Heart right ventricle (tissue), 16 donors: Measurements from ENCODE around the gene TUFT1. TPM values are rescaled to one million over a fixed set of nuclear protein-coding genes. Genes with fewer than 3 reads are reported as not detected.

Experiments
- ATAC-seq, 8 donors: fragments of 200-7000 bp; cut with Tn5 transposase; one replicate each; pipeline ENCODE4 v1.9.1; 2020; ENCODE audit warnings: mild to moderate bottlenecking in 8 of 8, moderate library complexity in 8 of 8, moderate number of reproducible peaks in 1 of 8
- DNase-seq, 2 donors: peaks; one replicate each; pipeline ENCODE4 v3.0.0-alpha.2; 2020
- H3K27ac ChIP-seq, 10 donors: fragments of 200-600 bp; sonication (generic) in 2 of 10; one replicate each; pipeline versions ENCODE4 v1.5.0 to v1.8.0; 2020 to 2022; ENCODE audit warnings: mild to moderate bottlenecking in 3 of 10
- H3K27me3 ChIP-seq, 7 donors: fragments of 200-600 bp; one replicate each; pipeline ENCODE4 v1.8.0; 2021 to 2022; ENCODE audit warnings: mild to moderate bottlenecking in 2 of 7
- H3K36me3 ChIP-seq, 9 donors: fragments of 200-600 bp; sonication (generic) in 1 of 9; one replicate each; pipeline versions ENCODE4 v1.5.0 to v1.8.0; 2020 to 2022; ENCODE audit warnings: mild to moderate bottlenecking in 2 of 9
- H3K4me1 ChIP-seq, 9 donors: fragments of 200-600 bp; sonication (generic) in 1 of 9; one replicate each; pipeline versions ENCODE4 v1.5.0 to v1.8.0; 2020 to 2022; ENCODE audit warnings: mild to moderate bottlenecking in 4 of 9
- H3K4me3 ChIP-seq, 10 donors: fragments of 200-600 bp; sonication (generic) in 2 of 10; one replicate each; pipeline versions ENCODE4 v1.5.0 to v1.8.0; 2020 to 2022; ENCODE audit warnings: mild to moderate bottlenecking in 7 of 10, moderate library complexity in 2 of 10
- H3K9me3 ChIP-seq, 11 donors: fragments of 200-600 bp in 10 of 11; sonication (generic) in 2 of 11; one replicate each; pipeline versions ENCODE4 v1.5.0 to v1.8.0; 2013 to 2022; ENCODE audit warnings: mild to moderate bottlenecking in 2 of 11, control low read depth in 1 of 11, moderate library complexity in 1 of 11
- CTCF ChIP-seq, 9 donors: fragments of 200-600 bp; sonication (generic) in 2 of 9; IDR thresholded peaks; one replicate each; pipeline versions ENCODE4 v1.5.0 to v1.8.0; 2021 to 2022; ENCODE audit warnings: antibody characterized with exemption in 9 of 9, mild to moderate bottlenecking in 5 of 9, moderate library complexity in 1 of 9
- WGBS, 2 donors: extraction: QIAGEN DNeasy Blood & Tissue Kit; methylation state at CpG; one replicate each; pipeline ENCODE4 v1.1.7; 2013; ENCODE audit warnings: inconsistent platforms in 1 of 2; 5-methylcytosine and 5-hydroxymethylcytosine counted together
- intact Hi-C, 10 donors: fragments of 100-400 bp; cut with DNase I; formaldehyde crosslinking; loops; one replicate each; pipeline versions ENCODE4 v1.11.1 to v1.14.2; 2022
- polyA plus RNA-seq, 2 donors: library from polyadenylated mRNA; stranded (reverse); fragments of 200-250 nt; gene quantifications; one replicate each; pipeline ENCODE4 v1.2.3, GENCODE V29; 2013
- total RNA-seq, 10 donors: library from RNA; stranded (reverse); fragmentation: NEBNext Ultra II Directional in 3 of 10; extraction: Animal tissue kit (Norgen Biotek cat#: 25700) in 3 of 10; gene quantifications; one replicate each; pipeline versions ENCODE4 v1.2.1 to v1.2.4, GENCODE V29; 2021 to 2023
- donor health status: Arrhythmogenic right ventricular cardiomyopathy.
- donor health status: ischemic (EF 13 %, LVEDD 7.1; RV severe dilation, severe dysfunction).
- donor health status: healthy with polysubstance abuse.
- donor health status: DM: no; HTN: yes; CAD: no.
- donor health status: DM: no; HTN: no; CAD: no.
- donor health status: ischemic (EF 25% LVEDD 6.9; RV normal size, moderate dysfunction).
- donor health status: ischemic (EF 25% LVEDD 5.7; RV mildly dilated, moderate dysfunction).
- donor health status: healthy.
- donor health status: DM: yes; HTN: yes; CAD: no.
- donor health status: Ischemic cardiomyopathy.
- donor health status: ischemic (EF 35%, LVEDD 5.7; RV mildly dilated, moderate dysfunction).
- donor health status: nonischemic (EF 11% LVEDD 7.7; RV severe dilation, severe dysfunction).
- donor health status: DM: yes; HTN: yes; CAD: no.
- donor health status: PGD.
- donor health status: ischemic (EF 29% LVEDD 5.4; RV normal size, mild dysfunction).
- donor health status: nonischemic (EF 23%, LVEDD 6.1; RV moderate dilation, normal function).

Gene TUFT1
- total and polyA plus RNA-seq, 12 donors, result 2.6 to 13.0 (median 4.7) TPM

GRCh38 chr1:151529211-151529702 lies 10.9 kb upstream of the TUFT1 start:
- Histone ChIP-seq H3K27me3 (no peaks in the 10 kb centered on the region), H3K4me3 (no peak overlapping the region), H3K27ac (no peak overlapping the region), H3K9me3 (no peaks in the 10 kb centered on the region), H3K4me1 (no peaks in the 10 kb centered on the region), H3K36me3 (no peaks in the 10 kb centered on the region)
- DNase-seq (no peak), ATAC-seq (no peak)
- no peak for TF ChIP-seq CTCF (IDR thresholded peaks at IDR 0.05)
- intact Hi-C loops, result no loop called here
- 85 to 93% methylated on average over 11 of the region's 11 CpGs for WGBS, 2 donors

GRCh38 chr1:151529781-151530180 lies 10.3 kb upstream of the TUFT1 start:
- no peak overlapping the region for H3K27ac ChIP-seq
- 93 to 94% methylated on average over 18 of the region's 18 CpGs for WGBS, 2 donors
- TF ChIP-seq CTCF (IDR thresholded peaks at IDR 0.05), result no peak
- H3K9me3 ChIP-seq, result no peaks in the 10 kb centered on the region
- no peaks in the 10 kb centered on the region for H3K27me3 ChIP-seq
- H3K4me1 ChIP-seq, result no peaks in the 10 kb centered on the region
- ATAC-seq (no peak), DNase-seq (no peak)
- H3K36me3 ChIP-seq, result no peaks in the 10 kb centered on the region
- intact Hi-C loops, result loop anchor here in 6 of 10 donors (5.0 to 10.0 kb wide), 6 partner anchors 55 to 308 kb away; partner anchors contain the start of genes C2CD4D (in 3 of the 6) and RORC (in 2 of the 6)
- H3K4me3 ChIP-seq, result no peak overlapping the region

- Histone ChIP-seq H3K4me3 (no peak overlapping the region), H3K4me1 (no peaks in the 10 kb centered on the region), H3K36me3 (no peaks in the 10 kb centered on the region), H3K27ac (no peak overlapping the region), H3K27me3 (no peaks in the 10 kb centered on the region), H3K9me3 (no peaks in the 10 kb centered on the region)
- ATAC-seq (peak in 1 of 8 donors; percentile 36), DNase-seq (no peak)
- TF ChIP-seq CTCF (IDR thresholded peaks at IDR 0.05), result no peak
- WGBS, 2 donors, result 79 to 80% methylated on average over 11 of the region's 11 CpGs
- intact Hi-C loops, result loop anchor here in 6 of 10 donors (5.0 to 10.0 kb wide), 6 partner anchors 56 to 307 kb away; partner anchors contain the start of genes C2CD4D (in 3 of the 6) and RORC (in 2 of the 6)
Measured at GRCh38 chr1:151530461-151530860, 9.6 kb upstream of the TUFT1 start.

GRCh38 chr1:151533870-151534269 lies 6.2 kb upstream of the TUFT1 start:
- DNase-seq (no peak), ATAC-seq (no peak)
- Histone ChIP-seq H3K4me1 (no peaks in the 10 kb centered on the region), H3K4me3 (no peak overlapping the region), H3K36me3 (no peaks in the 10 kb centered on the region), H3K9me3 (no peaks in the 10 kb centered on the region), H3K27me3 (no peaks in the 10 kb centered on the region), H3K27ac (no peak overlapping the region)
- no peak for TF ChIP-seq CTCF (IDR thresholded peaks at IDR 0.05)
- intact Hi-C loops, result loop anchor here in 8 of 10 donors (2.0 to 10.0 kb wide), 7 partner anchors 59 to 303 kb away; partner anchors contain the start of genes C2CD4D (in 3 of the 8) and RORC (in 2 of the 8)
- WGBS, 2 donors, result 88 to 89% methylated on average over 10 of the region's 10 CpGs
